Activated CD4-positive, alpha-beta T cell treated with anti-CD3 and anti-CD28 coated beads for 36 hours (primary cell): ENCODE data around the gene NXNL2. TPM values are rescaled to one million over a fixed set of nuclear protein-coding genes. Genes with fewer than 3 reads are reported as not detected.

Source experiments
- ATAC-seq: fragments of 200-7000 bp; cut with Tn5 transposase; one replicate; pipeline ENCODE4 v1.10.0; 2021; ENCODE audit warnings: mild to moderate bottlenecking, moderate library complexity
- CTCF ChIA-PET: fragments of 350-600 bp; sonication (Branson Sonifier 250); formaldehyde crosslinking; loops from one replicate; lab custom pipeline; 2021; ENCODE audit warnings: antibody characterized with exemption; lab: Charles Lee
- POLR2A ChIA-PET: fragments of 350-600 bp; sonication (Branson Sonifier 250); formaldehyde crosslinking; loops from one replicate; lab custom pipeline; 2021; ENCODE audit warnings: antibody characterized with exemption, inconsistent platforms; lab: Charles Lee
- DNase-seq: peaks from one replicate; pipeline ENCODE4 v3.0.0-alpha.2; 2020
- H3K27ac Mint-ChIP-seq: one replicate; pipeline ENCODE4 v1.8.0; 2021; ENCODE audit warnings: mixed read lengths
- H3K27me3 Mint-ChIP-seq: one replicate; pipeline ENCODE4 v1.8.0; 2021; ENCODE audit warnings: mixed read lengths
- H3K36me3 Mint-ChIP-seq: one replicate; pipeline ENCODE4 v1.8.0; 2021; ENCODE audit warnings: low read depth, mixed read lengths
- H3K4me1 Mint-ChIP-seq: one replicate; pipeline ENCODE4 v1.8.0; 2021; ENCODE audit warnings: mixed read lengths
- H3K4me3 Mint-ChIP-seq: one replicate; pipeline ENCODE4 v1.8.0; 2021; ENCODE audit warnings: mild to moderate bottlenecking, moderate library complexity, mixed read lengths
- H3K9me3 Mint-ChIP-seq: one replicate; pipeline ENCODE4 v1.8.0; 2021; ENCODE audit warnings: low read depth, mixed read lengths
- intact Hi-C, 2 experiments: fragments of 100-400 bp; cut with DNase I in 1 of 2; cut with micrococcal nuclease in 1 of 2; formaldehyde crosslinking; loops; one replicate each; pipeline versions ENCODE4 v1.14.2 to v1.15.1; 2022 to 2024; cut with DNase I, micrococcal nuclease
- total RNA-seq, 2 experiments: library from RNA; stranded (reverse); gene quantifications; one replicate each; pipeline ENCODE4 v1.2.3, GENCODE V29; 2021

Gene NXNL2
- total RNA-seq, 2 experiments from 2014 or later, result not detected

DNA sequence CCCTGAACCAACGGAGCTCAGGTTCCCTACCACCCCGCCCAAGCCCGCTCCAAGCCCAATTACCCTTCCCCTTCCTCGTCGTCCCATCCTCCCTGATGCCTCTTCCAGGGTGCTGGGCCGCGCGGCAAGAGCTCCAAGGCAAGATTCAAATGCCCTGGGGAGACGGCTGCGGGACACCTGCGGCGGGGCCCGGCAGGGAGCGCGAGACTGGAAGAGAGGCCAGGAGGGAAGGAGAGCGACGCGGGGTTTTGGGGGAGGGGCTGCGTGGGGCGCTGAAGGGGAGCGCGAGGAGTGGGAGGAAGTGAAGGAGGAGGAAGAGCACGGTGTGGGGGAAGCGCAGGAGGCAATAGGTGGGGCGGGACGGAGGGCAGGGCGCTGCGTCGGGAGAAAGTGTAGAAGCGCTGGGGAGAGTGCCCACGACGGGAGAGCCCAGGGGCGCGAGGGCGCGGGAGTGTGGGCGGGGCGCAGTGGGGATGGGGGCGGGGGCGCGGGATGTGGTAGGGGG lies 975 bp upstream of the NXNL2 start:
- ChIA-PET CTCF (interaction anchor here (0.5 to 0.7 kb wide), 2 partner anchors 104 to 475 kb away, joined by 3 read pairs; no protein-coding TSS in a partner anchor), POLR2A (no interaction called here)
- H3K27me3 Mint-ChIP-seq, result peaks cover 28% of the 10 kb centered on the region
- DNase-seq (no peak), ATAC-seq (no peak)
- no peaks in the 10 kb centered on the region for H3K9me3 Mint-ChIP-seq
- peaks cover 12% of the 10 kb centered on the region for H3K4me1 Mint-ChIP-seq
- intact Hi-C loops, result loop anchor here in 1 of 2 experiments (2.0 kb wide), 1 partner anchor 73 kb away; no protein-coding TSS in a partner anchor
- peak overlapping the region; percentile 18 for H3K4me3 Mint-ChIP-seq
- no peak overlapping the region for H3K27ac Mint-ChIP-seq
- H3K36me3 Mint-ChIP-seq, result no peaks in the 10 kb centered on the region

DNA sequence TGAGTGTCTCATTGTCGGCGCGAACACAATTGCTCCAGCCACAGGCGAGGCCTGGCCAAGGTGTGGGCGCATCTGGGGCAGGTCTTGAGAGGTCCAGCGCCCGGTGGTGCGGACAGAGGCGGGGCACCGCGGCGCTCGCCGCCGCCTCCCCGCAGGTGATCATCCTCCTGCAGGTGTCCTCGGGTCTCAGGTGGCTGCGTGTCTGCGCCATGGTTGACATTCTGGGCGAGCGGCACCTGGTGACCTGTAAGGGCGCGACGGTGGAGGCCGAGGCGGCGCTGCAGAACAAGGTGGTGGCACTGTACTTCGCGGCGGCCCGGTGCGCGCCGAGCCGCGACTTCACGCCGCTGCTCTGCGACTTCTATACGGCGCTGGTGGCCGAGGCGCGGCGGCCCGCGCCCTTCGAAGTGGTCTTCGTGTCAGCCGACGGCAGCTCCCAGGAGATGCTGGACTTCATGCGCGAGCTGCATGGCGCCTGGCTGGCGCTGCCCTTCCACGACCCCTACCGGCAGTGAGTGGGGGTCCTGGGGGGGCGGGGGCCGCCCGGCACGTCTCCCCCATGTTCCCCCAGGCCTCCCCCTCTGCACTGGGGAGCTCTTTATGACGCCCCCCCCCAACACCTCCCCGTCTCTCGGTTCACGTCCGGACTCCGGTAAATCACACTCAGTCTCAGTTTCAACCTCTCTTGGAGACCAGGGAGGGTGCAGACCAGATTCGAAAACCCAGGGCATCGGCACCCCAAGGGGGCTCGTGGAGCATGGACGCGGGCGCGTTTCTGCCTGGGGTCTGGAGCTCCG lies 446 bp downstream of the NXNL2 start:
- Mint-ChIP-seq H3K27me3 (peaks cover 28% of the 10 kb centered on the region), H3K4me1 (peaks cover 12% of the 10 kb centered on the region), H3K27ac (no peak overlapping the region), H3K36me3 (no peaks in the 10 kb centered on the region), H3K9me3 (no peaks in the 10 kb centered on the region), H3K4me3 (peak overlapping the region; percentile 21)
- intact Hi-C loops, result loop anchor here in 1 of 2 experiments (1.0 to 2.0 kb wide), 2 partner anchors 75 to 147 kb away; partner anchors contain the start of gene SPIN1
- peak; percentile 38 for DNase-seq
- ATAC-seq, result peak; percentile 42
- ChIA-PET POLR2A (no interaction called here), CTCF (interaction anchor here (0.6 to 0.7 kb wide), 2 partner anchors 204 to 618 kb away, joined by 3 read pairs; no protein-coding TSS in a partner anchor)

DNA sequence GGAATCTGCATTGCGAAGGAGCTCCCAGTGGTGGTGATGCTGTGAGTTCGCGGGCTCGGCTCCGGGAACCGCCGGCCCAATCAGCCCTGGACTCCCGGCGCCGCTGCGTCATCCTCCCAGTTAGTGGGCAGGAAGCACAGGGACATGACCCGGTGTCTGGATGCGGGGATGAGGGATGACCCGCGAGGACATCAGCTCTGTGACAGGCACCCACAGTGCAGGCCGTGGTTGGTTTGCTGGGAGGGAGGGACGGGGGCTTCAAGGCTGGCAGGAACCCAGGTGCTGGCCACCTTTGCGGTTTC lies 996 bp downstream of the NXNL2 start:
- H3K4me1 Mint-ChIP-seq, result peaks cover 12% of the 10 kb centered on the region
- H3K27me3 Mint-ChIP-seq, result peaks cover 28% of the 10 kb centered on the region
- H3K4me3 Mint-ChIP-seq, result no peak overlapping the region
- H3K36me3 Mint-ChIP-seq, result no peaks in the 10 kb centered on the region
- H3K27ac Mint-ChIP-seq, result no peak overlapping the region
- ChIA-PET POLR2A (no interaction called here), CTCF (interaction anchor here (0.6 to 0.7 kb wide), 2 partner anchors 205 to 618 kb away, joined by 3 read pairs; no protein-coding TSS in a partner anchor)
- no peaks in the 10 kb centered on the region for H3K9me3 Mint-ChIP-seq
- DNase-seq, result peak; percentile 5
- no peak for ATAC-seq
- intact Hi-C loops, result no loop called here

DNA sequence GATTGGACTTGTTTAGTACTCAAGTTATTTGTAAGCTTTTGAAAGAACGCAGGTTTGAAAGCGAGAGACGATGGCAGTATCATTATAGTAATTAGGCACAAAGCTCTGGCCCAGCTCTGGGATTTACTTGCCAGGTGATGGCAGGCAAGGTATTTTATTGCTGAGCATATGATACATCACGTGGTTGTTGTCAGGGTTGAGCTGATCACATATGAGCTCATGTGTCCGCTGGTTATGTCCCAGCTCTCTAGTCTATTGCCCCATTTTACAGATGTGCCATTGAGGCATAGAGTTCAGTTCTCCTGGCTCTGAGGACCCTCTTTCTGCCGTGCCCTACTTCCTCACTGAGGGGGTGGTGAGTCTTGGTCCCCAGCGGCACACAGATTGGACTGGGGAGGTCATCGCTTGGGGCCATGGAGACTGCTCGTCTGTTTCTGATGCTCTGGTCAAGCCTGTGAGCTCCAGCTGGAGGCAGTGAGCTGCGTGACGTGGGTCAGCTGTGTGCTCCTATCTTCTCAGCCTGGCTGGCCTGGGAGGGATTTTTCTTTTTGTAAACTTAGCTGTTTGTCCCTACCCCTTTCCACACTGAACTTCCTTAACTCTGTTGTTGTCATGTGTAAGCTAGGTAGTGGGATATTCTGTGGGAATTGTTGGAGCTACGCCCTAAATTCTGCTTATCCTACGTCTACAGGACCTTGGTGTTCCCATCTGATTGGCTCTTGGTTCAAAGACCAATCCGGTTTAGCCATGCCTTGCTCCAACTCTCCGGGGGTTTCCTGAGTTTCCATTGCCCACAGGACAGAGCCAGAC lies 2.2 kb downstream of the NXNL2 start:
- H3K27me3 Mint-ChIP-seq, result peaks cover 25% of the 10 kb centered on the region
- H3K36me3 Mint-ChIP-seq, result no peaks in the 10 kb centered on the region
- peaks cover 12% of the 10 kb centered on the region for H3K4me1 Mint-ChIP-seq
- no peaks in the 10 kb centered on the region for H3K9me3 Mint-ChIP-seq
- H3K4me3 Mint-ChIP-seq, result no peak overlapping the region
- DNase-seq, result no peak
- no peak overlapping the region for H3K27ac Mint-ChIP-seq
- ChIA-PET POLR2A (no interaction called here), CTCF (interaction anchor here (0.5 to 1.0 kb wide), 3 partner anchors 306 to 536 kb away, joined by 3 to 4 read pairs (median 3); no protein-coding TSS in a partner anchor)
- intact Hi-C loops, result no loop called here
- ATAC-seq, result no peak

DNA sequence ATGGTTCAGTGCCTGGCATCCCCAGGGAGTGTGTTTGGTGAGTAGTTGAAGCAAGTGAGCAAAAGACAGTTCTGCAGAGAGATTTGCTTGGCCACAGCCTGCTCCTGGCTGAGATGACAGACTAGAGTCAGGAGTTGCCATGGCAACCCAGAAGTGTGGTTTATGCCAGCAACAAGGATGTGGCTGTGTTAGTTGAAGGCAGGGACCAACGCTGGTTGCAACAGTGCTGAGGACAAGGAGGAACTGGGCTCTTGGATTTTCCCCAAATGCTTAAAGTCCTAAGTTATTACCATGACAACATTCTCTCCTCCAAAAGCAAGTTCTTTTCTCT lies 2.7 kb downstream of the NXNL2 start:
- Mint-ChIP-seq H3K36me3 (no peaks in the 10 kb centered on the region), H3K27me3 (peaks cover 23% of the 10 kb centered on the region), H3K4me1 (peaks cover 12% of the 10 kb centered on the region), H3K4me3 (no peak overlapping the region), H3K27ac (no peak overlapping the region), H3K9me3 (no peaks in the 10 kb centered on the region)
- DNase-seq, result peak; percentile 69
- intact Hi-C loops, result no loop called here
- CTCF ChIA-PET, result interaction anchor here (0.5 kb wide), 1 partner anchor 505 kb away, joined by 3 read pairs; no protein-coding TSS in a partner anchor
- ATAC-seq, result peak; percentile 74
- POLR2A ChIA-PET, result no interaction called here

DNA sequence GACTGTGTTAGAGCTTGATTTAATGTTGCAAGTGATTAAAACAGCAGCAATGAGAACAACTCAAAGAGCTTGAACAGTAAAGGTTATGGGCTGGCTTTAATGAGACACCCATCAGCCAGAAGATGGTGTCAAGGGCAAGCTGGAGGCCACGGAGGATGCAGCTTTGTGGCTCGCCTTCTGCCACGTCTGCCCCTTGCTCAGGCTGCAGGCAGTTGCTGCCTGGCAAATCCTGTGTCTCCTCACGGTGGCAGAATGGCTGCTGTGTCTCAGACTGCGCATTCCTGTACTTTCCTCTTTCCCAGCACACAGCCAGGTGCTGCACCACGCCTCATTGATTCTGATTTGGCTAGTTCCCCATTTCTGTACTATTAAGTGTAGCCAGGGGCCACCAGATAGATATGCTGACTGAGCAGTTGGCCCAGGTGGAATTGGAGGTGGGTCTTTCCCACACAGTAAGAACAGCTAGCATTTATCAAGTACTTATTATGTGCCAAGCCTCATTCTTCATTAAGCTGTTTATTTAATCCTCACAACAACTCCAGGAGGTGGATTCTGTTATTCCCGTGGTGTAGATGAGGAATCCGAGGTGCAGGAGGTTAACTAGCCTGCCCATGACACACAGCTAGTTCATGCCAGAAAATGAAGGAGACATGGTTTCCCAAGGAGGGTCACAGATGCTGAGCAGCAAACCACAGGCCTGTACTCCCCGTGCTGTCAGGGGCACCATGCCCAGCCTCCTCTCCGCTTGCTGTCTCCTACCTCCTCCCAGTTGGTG lies 3.5 kb downstream of the NXNL2 start:
- intact Hi-C loops, result no loop called here
- ATAC-seq (no peak), DNase-seq (no peak)
- POLR2A ChIA-PET, result interaction anchor here (0.7 kb wide), 1 partner anchor 17 kb away, joined by 3 read pairs; no protein-coding TSS in a partner anchor
- no peak overlapping the region for H3K27ac Mint-ChIP-seq
- no peaks in the 10 kb centered on the region for H3K9me3 Mint-ChIP-seq
- H3K36me3 Mint-ChIP-seq, result no peaks in the 10 kb centered on the region
- CTCF ChIA-PET, result no interaction called here
- H3K27me3 Mint-ChIP-seq, result peaks cover 18% of the 10 kb centered on the region
- no peak overlapping the region for H3K4me3 Mint-ChIP-seq
- H3K4me1 Mint-ChIP-seq, result peaks cover 10% of the 10 kb centered on the region

DNA sequence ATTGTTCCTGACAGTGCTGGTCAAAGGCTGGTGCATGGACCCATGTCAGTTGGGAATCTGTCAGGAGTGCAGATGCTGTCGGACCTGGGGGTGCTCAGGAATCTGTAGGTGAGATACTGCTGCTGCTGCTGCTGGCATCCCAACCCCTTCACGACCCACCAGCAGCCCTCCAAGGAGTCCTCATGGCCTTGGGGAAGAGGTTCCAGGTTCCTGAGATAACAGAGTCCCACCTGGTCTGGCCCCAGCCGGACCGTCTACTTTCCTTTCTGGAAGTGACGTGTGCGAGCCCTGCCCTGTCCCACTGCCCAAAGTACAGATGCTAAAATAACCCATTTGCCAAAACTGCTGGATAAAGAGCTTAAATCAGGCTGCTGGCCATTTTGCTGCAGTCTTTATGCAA lies 4.3 kb downstream of the NXNL2 start:
- ATAC-seq, result no peak
- H3K36me3 Mint-ChIP-seq, result no peaks in the 10 kb centered on the region
- ChIA-PET POLR2A (no interaction called here), CTCF (interaction anchor here (0.6 kb wide), 1 partner anchor 339 kb away, joined by 3 read pairs; no protein-coding TSS in a partner anchor)
- no peak overlapping the region for H3K4me3 Mint-ChIP-seq
- H3K27me3 Mint-ChIP-seq, result peaks cover 12% of the 10 kb centered on the region
- H3K4me1 Mint-ChIP-seq, result peaks cover 4% of the 10 kb centered on the region
- H3K9me3 Mint-ChIP-seq, result no peaks in the 10 kb centered on the region
- intact Hi-C loops, result no loop called here
- H3K27ac Mint-ChIP-seq, result no peak overlapping the region
- no peak for DNase-seq

DNA sequence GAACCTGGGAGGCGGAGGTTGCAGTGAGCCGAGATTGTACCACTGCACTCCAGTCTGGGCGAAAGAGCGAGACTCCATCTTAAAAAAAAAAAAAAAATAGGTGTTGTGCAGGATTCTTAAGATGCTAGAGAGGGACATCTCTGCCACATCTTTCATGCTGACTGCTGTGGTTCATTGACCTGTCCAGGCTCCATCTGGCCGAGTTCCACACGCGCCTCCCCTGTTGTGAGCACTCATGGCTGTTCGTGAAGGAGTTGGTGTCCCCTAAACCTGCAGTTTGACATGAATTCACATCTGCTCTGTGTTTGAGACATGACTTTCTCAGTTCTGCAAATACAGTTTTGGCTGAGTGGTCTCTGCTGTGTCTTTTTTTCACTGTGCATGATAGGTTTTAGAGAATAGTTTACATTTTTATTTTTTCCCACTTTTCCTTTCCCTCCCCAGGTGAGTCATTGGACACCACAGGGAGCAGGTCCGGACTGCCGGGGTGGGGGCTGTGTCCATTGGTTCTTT lies 5.3 kb downstream of the NXNL2 start:
- Mint-ChIP-seq H3K27me3 (peaks cover 12% of the 10 kb centered on the region), H3K27ac (no peak overlapping the region), H3K4me1 (peaks cover 4% of the 10 kb centered on the region), H3K36me3 (no peaks in the 10 kb centered on the region), H3K9me3 (no peaks in the 10 kb centered on the region), H3K4me3 (no peak overlapping the region)
- DNase-seq (no peak), ATAC-seq (no peak)
- POLR2A ChIA-PET, result no interaction called here
- CTCF ChIA-PET, result no interaction called here
- intact Hi-C loops, result no loop called here

DNA sequence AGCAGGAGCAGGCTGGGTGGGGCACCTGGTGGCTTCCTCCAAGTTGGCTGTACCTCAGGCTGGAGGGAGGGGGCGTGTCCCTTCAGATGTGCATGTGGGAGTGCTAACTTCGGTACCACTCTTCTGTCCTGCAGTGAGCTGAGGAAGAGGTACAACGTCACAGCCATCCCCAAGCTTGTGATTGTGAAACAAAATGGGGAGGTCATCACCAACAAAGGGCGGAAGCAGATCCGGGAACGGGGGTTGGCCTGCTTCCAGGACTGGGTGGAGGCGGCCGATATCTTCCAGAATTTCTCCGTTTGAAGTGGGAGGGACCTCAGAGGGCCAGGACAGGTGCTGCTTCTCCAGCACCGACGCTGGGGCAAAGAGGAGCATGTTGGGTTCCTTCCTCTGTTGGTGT lies 9.3 kb downstream of the NXNL2 start:
- H3K4me1 Mint-ChIP-seq, result no peaks in the 10 kb centered on the region
- H3K36me3 Mint-ChIP-seq, result no peaks in the 10 kb centered on the region
- ChIA-PET POLR2A (no interaction called here), CTCF (no interaction called here)
- H3K9me3 Mint-ChIP-seq, result no peaks in the 10 kb centered on the region
- no peaks in the 10 kb centered on the region for H3K27me3 Mint-ChIP-seq
- intact Hi-C loops, result no loop called here
- no peak overlapping the region for H3K4me3 Mint-ChIP-seq
- no peak overlapping the region for H3K27ac Mint-ChIP-seq
- DNase-seq, result no peak
- ATAC-seq, result no peak

DNA sequence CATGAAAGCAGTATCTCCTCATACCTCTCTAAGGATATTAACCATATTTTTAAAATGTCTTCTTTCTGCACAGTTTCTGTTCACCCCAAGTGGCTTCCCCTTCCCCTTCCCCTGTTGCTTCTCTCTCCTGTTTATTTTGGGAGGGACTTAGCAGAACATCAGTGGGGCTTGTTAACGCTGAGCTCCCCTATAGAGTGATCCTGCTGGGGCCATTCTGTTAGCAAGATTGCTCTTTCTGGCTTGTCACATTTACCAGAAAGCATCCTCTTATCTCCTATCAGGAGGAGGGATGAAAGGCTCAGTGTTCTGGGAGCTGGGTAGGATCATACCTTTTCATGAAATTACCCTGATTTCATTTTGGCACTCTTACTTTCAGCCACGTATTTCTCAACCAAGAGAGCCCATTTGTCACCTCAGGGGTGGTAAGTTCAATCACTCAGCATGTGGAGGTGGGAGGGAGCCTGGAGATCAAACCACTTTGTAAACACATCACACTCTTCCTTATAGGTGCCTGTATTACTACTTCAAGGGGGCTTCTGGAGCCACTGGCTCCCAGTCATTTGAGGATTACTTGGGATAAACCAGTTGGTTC lies 16.7 kb downstream of the NXNL2 start:
- Mint-ChIP-seq H3K4me3 (no peak overlapping the region), H3K36me3 (no peaks in the 10 kb centered on the region), H3K9me3 (no peaks in the 10 kb centered on the region), H3K4me1 (peaks cover 5% of the 10 kb centered on the region), H3K27ac (no peak overlapping the region), H3K27me3 (peaks cover 16% of the 10 kb centered on the region)
- ChIA-PET POLR2A (no interaction called here), CTCF (no interaction called here)
- no peak for DNase-seq
- peak; percentile 23 for ATAC-seq
- intact Hi-C loops, result no loop called here
